Measurements from ENCODE around the gene HSPA6. TPM values are rescaled to one million over a fixed set of nuclear protein-coding genes. Genes with fewer than 3 reads are reported as not detected.
A peak's percentile ranks its signal among the peaks of the same experiment; 100 is the strongest.

Gene HSPA6
- total RNA-seq, 1 experiment from 2014 or later = not detected

DNA sequence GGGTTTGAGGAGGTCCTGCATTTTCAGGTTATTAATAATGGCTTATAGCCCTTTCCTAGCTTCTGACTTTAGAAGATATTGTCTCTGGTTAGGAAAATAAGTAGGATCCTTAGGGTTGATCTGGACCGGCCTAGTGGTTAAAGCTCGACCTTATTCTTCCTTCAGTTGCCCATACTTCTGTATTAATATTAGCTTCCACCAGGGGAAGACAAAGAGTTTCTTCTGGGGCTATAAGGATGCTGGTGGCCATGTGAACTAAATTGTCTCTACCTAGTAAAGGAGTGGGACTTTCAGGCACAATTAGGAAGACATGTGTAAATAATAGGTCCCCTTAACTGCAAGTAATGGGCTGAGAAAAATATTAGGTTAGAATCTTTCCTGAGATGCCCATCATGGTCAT is 39.7 kb upstream of the HSPA6 start:
- ChIA-PET CTCF (interaction anchor here (1.3 to 2.5 kb wide), 4 partner anchors 11 to 256 kb away, joined by 3 to 10 read pairs (median 7); no protein-coding TSS in a partner anchor), RAD21 (ENCODE audit: low non-redundant PET in 1 of 2, low total read pairs in 2 of 2, uncharacterized antibody in 2 of 2, unreplicated experiment in 2 of 2) (interaction anchor here in 1 of 2 experiments (1.0 kb wide), 1 partner anchor 254 kb away, joined by 5 read pairs; no protein-coding TSS in a partner anchor), POLR2A (no interaction called here)
- DNase-seq (ENCODE audit: low read depth, low spot score) = no peak
- Histone ChIP-seq H3K4me3 (replicated peaks in 1 of 2; ENCODE audit: low read depth in 1 of 2, low read length in 2 of 2) (no peak overlapping the region), H3K9ac (ENCODE audit: low read length) (no peak overlapping the region), H3K27ac (ENCODE audit: low read depth, low read length) (no peak overlapping the region), H3K9me2 (ENCODE audit: insufficient read depth) (no peaks in the 10 kb centered on the region), H3K4me2 (ENCODE audit: low read length) (no peak overlapping the region), H3K27me3 (ENCODE audit: insufficient read depth, low read length) (no peaks in the 10 kb centered on the region), H4K20me1 (ENCODE audit: insufficient read depth) (no peaks in the 10 kb centered on the region), H3K9me3 (ENCODE audit: control insufficient read depth in 1 of 2, insufficient read depth in 1 of 2, low read depth in 1 of 2, low read length in 2 of 2) (no peaks in the 10 kb centered on the region), H3K36me3 (ENCODE audit: control insufficient read depth in 1 of 2, insufficient read depth in 2 of 2, low read length in 2 of 2) (no peaks in the 10 kb centered on the region), H3K4me1 (ENCODE audit: control insufficient read depth in 1 of 2, insufficient read depth in 2 of 2, low read length in 2 of 2) (peaks cover 0 to 7% of the 10 kb centered on the region in 2 experiments; a peak in 1 of 4 replicates), H2AFZ (ENCODE audit: low read depth, low read length, poor library complexity, severe bottlenecking) (no peak overlapping the region), H3K79me2 (ENCODE audit: insufficient read depth, low read length) (no peaks in the 10 kb centered on the region)
- intact Hi-C loops (cut with micrococcal nuclease) = no loop called here
- TF ChIP-seq RAD21 (IDR thresholded peaks at IDR 0.05; ENCODE audit: low read depth) = peak; percentile 53
- TF ChIP-seq, protein P1, sequence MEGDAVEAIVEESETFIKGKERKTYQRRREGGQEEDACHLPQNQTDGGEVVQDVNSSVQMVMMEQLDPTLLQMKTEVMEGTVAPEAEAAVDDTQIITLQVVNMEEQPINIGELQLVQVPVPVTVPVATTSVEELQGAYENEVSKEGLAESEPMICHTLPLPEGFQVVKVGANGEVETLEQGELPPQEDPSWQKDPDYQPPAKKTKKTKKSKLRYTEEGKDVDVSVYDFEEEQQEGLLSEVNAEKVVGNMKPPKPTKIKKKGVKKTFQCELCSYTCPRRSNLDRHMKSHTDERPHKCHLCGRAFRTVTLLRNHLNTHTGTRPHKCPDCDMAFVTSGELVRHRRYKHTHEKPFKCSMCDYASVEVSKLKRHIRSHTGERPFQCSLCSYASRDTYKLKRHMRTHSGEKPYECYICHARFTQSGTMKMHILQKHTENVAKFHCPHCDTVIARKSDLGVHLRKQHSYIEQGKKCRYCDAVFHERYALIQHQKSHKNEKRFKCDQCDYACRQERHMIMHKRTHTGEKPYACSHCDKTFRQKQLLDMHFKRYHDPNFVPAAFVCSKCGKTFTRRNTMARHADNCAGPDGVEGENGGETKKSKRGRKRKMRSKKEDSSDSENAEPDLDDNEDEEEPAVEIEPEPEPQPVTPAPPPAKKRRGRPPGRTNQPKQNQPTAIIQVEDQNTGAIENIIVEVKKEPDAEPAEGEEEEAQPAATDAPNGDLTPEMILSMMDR (IDR thresholded peaks at IDR 0.05 in 2 of 3, conservative IDR thresholded peaks at IDR 0.05 in 1 of 3; ENCODE audit: borderline replicate concordance in 1 of 3, insufficient read depth in 1 of 3, low read depth in 2 of 3, low read length in 2 of 3) = peak; percentile 36 to 54 (median 36); a peak in 5 of 6 replicates
- no peak for TF ChIP-seq FOSL1 (IDR thresholded peaks at IDR 0.05; ENCODE audit: low read depth)
- no TSS peak for BruUV-seq (replicated peaks)
- peak; percentile 55 for ATAC-seq

DNA sequence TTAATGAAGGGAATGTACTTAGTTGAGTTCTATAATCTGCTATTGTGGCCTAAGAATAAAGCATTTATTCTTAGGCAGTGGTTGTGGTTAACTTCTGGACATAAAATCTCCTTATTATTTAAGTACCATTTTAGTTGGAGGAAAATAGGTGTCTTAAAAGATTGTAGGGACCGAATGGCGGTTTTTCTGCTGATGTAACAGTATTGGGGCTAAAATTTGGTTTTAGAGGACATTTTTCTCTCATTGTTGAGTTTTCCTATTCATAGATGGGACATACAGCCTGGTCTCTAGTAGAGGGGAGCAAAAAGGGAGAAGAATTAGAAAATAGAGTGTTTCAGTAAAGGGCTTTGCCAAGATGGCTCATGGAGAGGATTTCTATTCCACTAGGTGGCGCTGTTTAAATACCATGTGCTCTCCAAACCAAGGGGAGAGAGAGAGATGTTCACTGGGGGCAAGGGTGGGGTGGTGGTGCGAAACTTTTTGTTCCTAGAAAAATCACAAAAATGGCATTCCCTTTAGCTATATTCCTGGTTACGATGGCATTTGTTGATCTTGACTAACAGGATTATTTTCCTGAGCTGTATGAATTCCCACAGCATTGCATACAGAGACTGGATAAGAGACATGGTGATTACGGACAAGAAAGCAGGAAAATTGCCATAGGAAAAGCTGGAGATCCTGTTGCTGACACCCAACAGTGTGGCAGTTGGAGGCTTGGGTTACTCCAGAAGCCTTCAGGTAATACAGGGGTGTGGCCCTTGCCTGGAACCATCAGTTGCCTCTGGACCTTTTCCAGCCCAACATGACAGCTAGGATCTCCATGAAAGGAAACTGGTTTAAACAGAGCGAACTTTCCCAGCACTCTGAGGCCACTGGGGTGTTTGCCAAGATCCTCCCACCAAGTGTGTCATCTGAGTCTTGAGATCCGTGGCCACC is 37.3 kb upstream of the HSPA6 start:
- Histone ChIP-seq H2AFZ (ENCODE audit: low read depth, low read length, poor library complexity, severe bottlenecking) (peak overlapping the region; percentile 64), H3K27me3 (ENCODE audit: insufficient read depth, low read length) (no peaks in the 10 kb centered on the region), H3K79me2 (ENCODE audit: insufficient read depth, low read length) (no peaks in the 10 kb centered on the region), H3K9me3 (ENCODE audit: control insufficient read depth in 1 of 2, insufficient read depth in 1 of 2, low read depth in 1 of 2, low read length in 2 of 2) (no peaks in the 10 kb centered on the region), H3K27ac (ENCODE audit: low read depth, low read length) (no peak overlapping the region), H3K36me3 (ENCODE audit: control insufficient read depth in 1 of 2, insufficient read depth in 2 of 2, low read length in 2 of 2) (no peaks in the 10 kb centered on the region), H3K4me3 (replicated peaks in 1 of 2; ENCODE audit: low read depth in 1 of 2, low read length in 2 of 2) (no peak overlapping the region), H3K9me2 (ENCODE audit: insufficient read depth) (no peaks in the 10 kb centered on the region), H3K4me2 (ENCODE audit: low read length) (no peak overlapping the region), H3K9ac (ENCODE audit: low read length) (no peak overlapping the region), H3K4me1 (ENCODE audit: control insufficient read depth in 1 of 2, insufficient read depth in 2 of 2, low read length in 2 of 2) (no peaks in the 10 kb centered on the region), H4K20me1 (ENCODE audit: insufficient read depth) (no peaks in the 10 kb centered on the region)
- no TSS peak for BruUV-seq (replicated peaks)
- ChIA-PET CTCF (interaction anchor here (0.7 to 3.0 kb wide), 6 partner anchors 11 to 251 kb away, joined by 3 to 18 read pairs (median 4); no protein-coding TSS in a partner anchor), POLR2A (no interaction called here), RAD21 (ENCODE audit: low non-redundant PET in 1 of 2, low total read pairs in 2 of 2, uncharacterized antibody in 2 of 2, unreplicated experiment in 2 of 2) (no interaction called here)
- ATAC-seq (peak; percentile 80), DNase-seq (ENCODE audit: low read depth, low spot score) (peak; percentile 64)
- intact Hi-C loops (cut with micrococcal nuclease) = loop anchor here (1.0 kb wide), 1 partner anchor 254 kb away; no protein-coding TSS in a partner anchor
- TF ChIP-seq SP1 (IDR thresholded peaks at IDR 0.05; ENCODE audit: low read depth) (no peak), CBX3 (IDR thresholded peaks at IDR 0.05; ENCODE audit: low read depth) (no peak), RAD21 (IDR thresholded peaks at IDR 0.05; ENCODE audit: low read depth) (peak; percentile 87), ZFX (IDR thresholded peaks at IDR 0.05) (no peak)
- TF ChIP-seq, protein P2, sequence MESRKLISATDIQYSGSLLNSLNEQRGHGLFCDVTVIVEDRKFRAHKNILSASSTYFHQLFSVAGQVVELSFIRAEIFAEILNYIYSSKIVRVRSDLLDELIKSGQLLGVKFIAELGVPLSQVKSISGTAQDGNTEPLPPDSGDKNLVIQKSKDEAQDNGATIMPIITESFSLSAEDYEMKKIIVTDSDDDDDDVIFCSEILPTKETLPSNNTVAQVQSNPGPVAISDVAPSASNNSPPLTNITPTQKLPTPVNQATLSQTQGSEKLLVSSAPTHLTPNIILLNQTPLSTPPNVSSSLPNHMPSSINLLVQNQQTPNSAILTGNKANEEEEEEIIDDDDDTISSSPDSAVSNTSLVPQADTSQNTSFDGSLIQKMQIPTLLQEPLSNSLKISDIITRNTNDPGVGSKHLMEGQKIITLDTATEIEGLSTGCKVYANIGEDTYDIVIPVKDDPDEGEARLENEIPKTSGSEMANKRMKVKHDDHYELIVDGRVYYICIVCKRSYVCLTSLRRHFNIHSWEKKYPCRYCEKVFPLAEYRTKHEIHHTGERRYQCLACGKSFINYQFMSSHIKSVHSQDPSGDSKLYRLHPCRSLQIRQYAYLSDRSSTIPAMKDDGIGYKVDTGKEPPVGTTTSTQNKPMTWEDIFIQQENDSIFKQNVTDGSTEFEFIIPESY (IDR thresholded peaks at IDR 0.05; ENCODE audit: extremely low read depth, insufficient replicate concordance, low read length) = no peak
- TF ChIP-seq, protein P3, sequence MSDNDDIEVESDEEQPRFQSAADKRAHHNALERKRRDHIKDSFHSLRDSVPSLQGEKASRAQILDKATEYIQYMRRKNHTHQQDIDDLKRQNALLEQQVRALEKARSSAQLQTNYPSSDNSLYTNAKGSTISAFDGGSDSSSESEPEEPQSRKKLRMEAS (IDR thresholded peaks at IDR 0.05) = peak; percentile 57; the same call in 1 of the 2 replicates
- TF ChIP-seq, protein P4, sequence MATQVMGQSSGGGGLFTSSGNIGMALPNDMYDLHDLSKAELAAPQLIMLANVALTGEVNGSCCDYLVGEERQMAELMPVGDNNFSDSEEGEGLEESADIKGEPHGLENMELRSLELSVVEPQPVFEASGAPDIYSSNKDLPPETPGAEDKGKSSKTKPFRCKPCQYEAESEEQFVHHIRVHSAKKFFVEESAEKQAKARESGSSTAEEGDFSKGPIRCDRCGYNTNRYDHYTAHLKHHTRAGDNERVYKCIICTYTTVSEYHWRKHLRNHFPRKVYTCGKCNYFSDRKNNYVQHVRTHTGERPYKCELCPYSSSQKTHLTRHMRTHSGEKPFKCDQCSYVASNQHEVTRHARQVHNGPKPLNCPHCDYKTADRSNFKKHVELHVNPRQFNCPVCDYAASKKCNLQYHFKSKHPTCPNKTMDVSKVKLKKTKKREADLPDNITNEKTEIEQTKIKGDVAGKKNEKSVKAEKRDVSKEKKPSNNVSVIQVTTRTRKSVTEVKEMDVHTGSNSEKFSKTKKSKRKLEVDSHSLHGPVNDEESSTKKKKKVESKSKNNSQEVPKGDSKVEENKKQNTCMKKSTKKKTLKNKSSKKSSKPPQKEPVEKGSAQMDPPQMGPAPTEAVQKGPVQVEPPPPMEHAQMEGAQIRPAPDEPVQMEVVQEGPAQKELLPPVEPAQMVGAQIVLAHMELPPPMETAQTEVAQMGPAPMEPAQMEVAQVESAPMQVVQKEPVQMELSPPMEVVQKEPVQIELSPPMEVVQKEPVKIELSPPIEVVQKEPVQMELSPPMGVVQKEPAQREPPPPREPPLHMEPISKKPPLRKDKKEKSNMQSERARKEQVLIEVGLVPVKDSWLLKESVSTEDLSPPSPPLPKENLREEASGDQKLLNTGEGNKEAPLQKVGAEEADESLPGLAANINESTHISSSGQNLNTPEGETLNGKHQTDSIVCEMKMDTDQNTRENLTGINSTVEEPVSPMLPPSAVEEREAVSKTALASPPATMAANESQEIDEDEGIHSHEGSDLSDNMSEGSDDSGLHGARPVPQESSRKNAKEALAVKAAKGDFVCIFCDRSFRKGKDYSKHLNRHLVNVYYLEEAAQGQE (IDR thresholded peaks at IDR 0.05; ENCODE audit: low read depth) = no peak

All from HCT116 (cell line).